Measurements from ENCODE around the gene NLRP13. TPM values are rescaled to one million over a fixed set of nuclear protein-coding genes. Genes with fewer than 3 reads are reported as not detected.

The NLRP13 gene
- total and polyA plus RNA-seq, 7 experiments from 2014 or later: not detected

DNA sequence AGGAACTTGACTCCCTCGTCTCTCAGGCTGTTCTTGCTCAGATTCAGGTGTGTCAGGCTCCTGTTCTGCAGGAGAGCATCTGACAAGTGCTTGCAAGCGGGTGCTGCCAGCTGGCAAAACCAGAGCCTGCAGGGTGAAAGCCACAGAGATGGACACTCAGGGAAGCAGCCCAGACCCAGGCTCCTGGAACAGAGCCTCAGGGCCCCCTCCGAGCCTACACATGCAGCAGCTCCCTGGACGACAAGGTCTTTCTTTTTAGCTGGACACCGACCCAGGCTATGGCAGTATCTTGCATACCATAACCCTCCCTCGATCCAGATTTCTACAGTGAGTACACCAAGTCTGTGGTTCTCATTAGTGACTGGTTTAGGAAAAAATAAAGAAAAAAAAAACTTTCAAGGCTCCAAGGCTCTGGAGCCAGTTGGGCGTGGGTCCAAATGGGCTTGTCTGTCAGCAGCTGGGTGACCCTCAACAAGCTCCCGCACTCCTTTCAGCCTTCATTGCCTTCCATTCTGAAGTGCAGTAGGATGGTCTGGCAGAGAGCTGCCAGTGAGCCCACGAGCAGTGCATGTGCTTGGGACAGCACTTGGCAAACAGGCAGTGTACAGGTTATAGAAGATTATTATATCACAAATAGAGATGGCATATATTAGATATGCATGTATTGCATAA is 29.9 kb downstream of the NLRP13 start:
- Mint-ChIP-seq H3K36me3 (peaks cover 0 to 4% (median 3%) of the 10 kb centered on the region in 5 donors), H3K4me1 (no peaks in the 10 kb centered on the region), H3K27ac (no peak overlapping the region), H3K4me3 (no peak overlapping the region), H3K27me3 (peaks cover 0 to 11% (median 6%) of the 10 kb centered on the region in 5 donors), H3K9me3 (peaks cover 0 to 46% (median 14%) of the 10 kb centered on the region in 11 donors)
- Histone ChIP-seq H3K4me3 (ENCODE audit: low read length) (no peak overlapping the region), H3K4me1 (ENCODE audit: control insufficient read depth in 2 of 2, insufficient read depth in 2 of 2, low read length in 2 of 2) (no peaks in the 10 kb centered on the region), H3K27ac (ENCODE audit: low read depth, low read length) (no peak overlapping the region), H3K36me3 (ENCODE audit: control insufficient read depth in 2 of 3, insufficient read depth in 3 of 3, low read length in 3 of 3) (no peaks in the 10 kb centered on the region), H3K27me3 (ENCODE audit: control insufficient read depth in 2 of 2, insufficient read depth in 2 of 2, low read length in 2 of 2) (no peaks in the 10 kb centered on the region), H3K9me3 (ENCODE audit: control insufficient read depth in 2 of 3, low read length in 3 of 3) (no peaks in the 10 kb centered on the region)
- DNase-seq: no peak
- intact Hi-C loops (cut with micrococcal nuclease): no loop called here
- CTCF ChIA-PET: interaction anchor here (0.7 kb wide), 1 partner anchor 979 kb away, joined by 7 read pairs; no protein-coding TSS in a partner anchor
- no peak for ATAC-seq
- POLR2A ChIA-PET: no interaction called here

DNA sequence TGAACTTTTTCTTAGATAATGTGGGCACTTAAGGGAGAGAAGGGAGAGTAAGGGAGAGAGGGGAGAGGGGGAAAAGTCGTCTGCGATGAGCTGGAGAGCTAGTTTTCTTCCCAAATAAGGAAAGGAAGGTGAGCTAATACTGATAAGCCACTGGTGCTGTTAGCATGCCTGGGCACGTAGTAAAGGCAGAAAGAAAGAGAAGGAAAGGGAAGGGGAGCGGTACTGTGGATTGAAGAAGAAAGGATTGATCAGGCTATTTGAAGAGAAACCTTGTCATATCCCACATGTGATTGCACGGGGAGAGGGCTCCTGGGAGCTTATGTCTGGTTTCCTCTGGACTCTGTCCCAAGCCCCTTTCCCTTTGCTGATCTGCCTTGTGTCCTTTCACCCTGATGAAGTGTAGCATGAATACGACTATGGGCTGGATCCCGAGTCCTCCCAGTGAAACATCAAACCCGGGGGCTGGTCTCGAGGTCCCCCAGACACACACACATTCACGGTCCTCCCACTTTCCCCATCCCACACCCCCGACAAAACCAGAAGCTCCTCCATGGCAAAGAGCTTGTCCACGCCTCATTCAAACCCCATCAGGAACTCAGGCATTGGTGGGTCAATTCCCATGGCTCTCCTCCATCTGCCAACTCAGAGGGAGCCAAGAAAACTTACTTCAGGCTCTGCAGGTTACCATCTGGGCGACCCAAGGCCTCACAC is 30.6 kb downstream of the NLRP13 start:
- H3K36me3 ChIP-seq (ENCODE audit: control insufficient read depth in 2 of 3, insufficient read depth in 3 of 3, low read length in 3 of 3): no peaks in the 10 kb centered on the region
- Mint-ChIP-seq H3K4me1 (no peaks in the 10 kb centered on the region), H3K4me3 (no peak overlapping the region), H3K36me3 (peaks cover 0 to 4% (median 3%) of the 10 kb centered on the region in 5 donors), H3K9me3 (peaks cover 0 to 52% (median 15%) of the 10 kb centered on the region in 11 donors), H3K27me3 (peaks cover 0 to 14% (median 5%) of the 10 kb centered on the region in 5 donors), H3K27ac (no peak overlapping the region)
- no peaks in the 10 kb centered on the region for H3K9me3 ChIP-seq (ENCODE audit: control insufficient read depth in 2 of 3, low read length in 3 of 3)
- intact Hi-C loops (cut with micrococcal nuclease): no loop called here
- CTCF ChIA-PET: no interaction called here
- POLR2A ChIA-PET: interaction anchor here (0.5 kb wide), 1 partner anchor 867 kb away, joined by 3 read pairs; no protein-coding TSS in a partner anchor
- H3K27ac ChIP-seq (ENCODE audit: low read depth, low read length): no peak overlapping the region
- ATAC-seq: no peak
- H3K4me1 ChIP-seq (ENCODE audit: control insufficient read depth in 2 of 2, insufficient read depth in 2 of 2, low read length in 2 of 2): no peaks in the 10 kb centered on the region
- no peak for DNase-seq
- H3K27me3 ChIP-seq (ENCODE audit: control insufficient read depth in 2 of 2, insufficient read depth in 2 of 2, low read length in 2 of 2): no peaks in the 10 kb centered on the region
- no peak overlapping the region for H3K4me3 ChIP-seq (ENCODE audit: low read length)

DNA sequence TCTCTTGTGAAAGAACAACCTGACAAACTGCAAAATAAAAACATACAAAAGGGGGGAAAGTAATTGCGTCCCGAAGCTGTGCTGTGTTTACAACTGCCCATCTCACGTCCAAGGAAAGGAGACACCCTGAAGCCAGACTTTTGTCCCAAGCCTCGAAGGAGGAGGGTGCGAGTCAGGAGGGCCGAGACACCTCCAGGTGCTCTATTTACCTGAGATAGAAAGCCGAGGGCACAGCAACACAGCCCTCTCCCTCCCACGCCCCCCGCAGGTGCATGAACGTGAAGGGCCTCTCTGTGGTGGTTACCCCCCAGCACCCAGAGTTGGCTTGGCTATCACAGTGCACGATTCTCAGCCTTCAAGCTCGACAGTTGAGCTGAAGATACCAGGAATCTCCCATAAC is 33.2 kb downstream of the NLRP13 start:
- H3K4me3 ChIP-seq (ENCODE audit: low read length): no peak overlapping the region
- no peaks in the 10 kb centered on the region for H3K27me3 ChIP-seq (ENCODE audit: control insufficient read depth in 2 of 2, insufficient read depth in 2 of 2, low read length in 2 of 2)
- Mint-ChIP-seq H3K27ac (no peak overlapping the region), H3K36me3 (peaks cover 0 to 4% (median 2%) of the 10 kb centered on the region in 5 donors), H3K27me3 (peaks cover 0 to 11% (median 0%) of the 10 kb centered on the region in 5 donors), H3K9me3 (peaks cover 0 to 53% (median 22%) of the 10 kb centered on the region in 11 donors), H3K4me3 (no peak overlapping the region), H3K4me1 (no peaks in the 10 kb centered on the region)
- H3K36me3 ChIP-seq (ENCODE audit: control insufficient read depth in 2 of 3, insufficient read depth in 3 of 3, low read length in 3 of 3): no peaks in the 10 kb centered on the region
- no peaks in the 10 kb centered on the region for H3K4me1 ChIP-seq (ENCODE audit: control insufficient read depth in 2 of 2, insufficient read depth in 2 of 2, low read length in 2 of 2)
- ATAC-seq: no peak
- DNase-seq: no peak
- ChIA-PET POLR2A (no interaction called here), CTCF (interaction anchor here (0.6 kb wide), 1 partner anchor 23 kb away, joined by 3 read pairs; no protein-coding TSS in a partner anchor)
- no peak overlapping the region for H3K27ac ChIP-seq (ENCODE audit: low read depth, low read length)
- peaks cover 0 to 4% (median 0%) of the 10 kb centered on the region in 3 experiments for H3K9me3 ChIP-seq (ENCODE audit: control insufficient read depth in 2 of 3, low read length in 3 of 3)
- intact Hi-C loops (cut with micrococcal nuclease): no loop called here

DNA sequence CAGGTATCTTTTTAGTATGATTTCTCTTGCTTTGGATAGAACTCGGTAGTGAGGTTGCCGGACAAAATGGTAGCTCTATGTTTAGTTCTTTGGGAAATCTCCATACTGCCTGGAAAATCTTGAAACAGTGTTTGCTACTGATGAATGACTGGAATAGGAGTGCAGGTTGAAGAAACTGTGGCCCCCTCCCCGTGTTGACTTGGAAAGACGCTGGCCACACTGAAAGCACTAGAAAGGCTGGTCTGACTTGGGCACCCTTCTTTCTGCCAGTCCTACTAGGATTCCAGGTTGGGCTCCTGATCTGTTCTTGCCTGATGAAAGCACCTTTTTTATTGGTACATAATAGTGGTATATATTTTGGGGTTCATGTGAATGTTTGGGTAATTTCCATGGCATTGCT is 49.5 kb downstream of the NLRP13 start:
- Histone ChIP-seq H3K27me3 (ENCODE audit: control insufficient read depth in 2 of 2, insufficient read depth in 2 of 2, low read length in 2 of 2) (no peaks in the 10 kb centered on the region), H3K27ac (ENCODE audit: low read depth, low read length) (no peak overlapping the region), H3K4me3 (ENCODE audit: low read length) (no peak overlapping the region), H3K9me3 (ENCODE audit: control insufficient read depth in 2 of 3, low read length in 3 of 3) (peaks cover 0 to 11% (median 0%) of the 10 kb centered on the region in 3 experiments), H3K36me3 (ENCODE audit: control insufficient read depth in 2 of 3, insufficient read depth in 3 of 3, low read length in 3 of 3) (no peaks in the 10 kb centered on the region), H3K4me1 (ENCODE audit: control insufficient read depth in 2 of 2, insufficient read depth in 2 of 2, low read length in 2 of 2) (no peaks in the 10 kb centered on the region)
- POLR2A ChIA-PET: no interaction called here
- ATAC-seq: no peak
- peaks cover 0 to 69% (median 24%) of the 10 kb centered on the region in 11 donors for H3K9me3 Mint-ChIP-seq
- intact Hi-C loops (cut with micrococcal nuclease): no loop called here
- H3K4me3 Mint-ChIP-seq: no peak overlapping the region
- peaks cover 0 to 17% (median 4%) of the 10 kb centered on the region in 5 donors for H3K36me3 Mint-ChIP-seq
- H3K27me3 Mint-ChIP-seq: peaks cover 0 to 22% (median 14%) of the 10 kb centered on the region in 5 donors
- H3K4me1 Mint-ChIP-seq: no peaks in the 10 kb centered on the region
- CTCF ChIA-PET: no interaction called here
- H3K27ac Mint-ChIP-seq: no peak overlapping the region
- no peak for DNase-seq

DNA sequence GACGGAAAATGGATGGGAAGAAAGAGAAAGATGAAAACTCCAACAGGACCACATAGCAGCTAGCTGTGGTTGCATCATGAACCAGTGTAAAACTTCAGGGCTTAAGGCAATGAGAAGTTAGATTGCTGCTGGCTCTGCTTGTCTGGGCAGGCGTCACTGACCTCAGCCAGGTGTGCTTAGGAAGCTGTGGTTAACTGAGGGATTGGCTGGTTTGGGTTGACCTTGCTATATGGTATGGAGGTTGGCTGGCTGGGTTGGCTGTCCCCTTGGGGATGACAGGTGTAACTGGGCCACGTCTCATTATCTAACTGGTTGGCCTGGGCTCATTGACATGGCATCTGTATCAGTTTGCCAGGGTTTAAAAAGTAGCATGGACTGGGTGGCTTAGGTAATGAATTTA is 54.9 kb downstream of the NLRP13 start:
- DNase-seq (no peak), ATAC-seq (no peak)
- Mint-ChIP-seq H3K27me3 (peaks cover 0 to 8% (median 0%) of the 10 kb centered on the region in 5 donors), H3K9me3 (peaks cover 6 to 70% (median 38%) of the 10 kb centered on the region in 11 donors), H3K4me1 (no peaks in the 10 kb centered on the region), H3K27ac (no peak overlapping the region), H3K4me3 (no peak overlapping the region), H3K36me3 (peaks cover 0 to 7% (median 0%) of the 10 kb centered on the region in 5 donors)
- H3K27ac ChIP-seq (ENCODE audit: low read depth, low read length): no peak overlapping the region
- no peaks in the 10 kb centered on the region for H3K36me3 ChIP-seq (ENCODE audit: control insufficient read depth in 2 of 3, insufficient read depth in 3 of 3, low read length in 3 of 3)
- H3K27me3 ChIP-seq (ENCODE audit: control insufficient read depth in 2 of 2, insufficient read depth in 2 of 2, low read length in 2 of 2): no peaks in the 10 kb centered on the region
- H3K4me3 ChIP-seq (ENCODE audit: low read length): no peak overlapping the region
- ChIA-PET POLR2A (no interaction called here), CTCF (no interaction called here)
- intact Hi-C loops (cut with micrococcal nuclease): no loop called here
- H3K9me3 ChIP-seq (ENCODE audit: control insufficient read depth in 2 of 3, low read length in 3 of 3): peaks cover 0 to 11% (median 0%) of the 10 kb centered on the region in 3 experiments
- H3K4me1 ChIP-seq (ENCODE audit: control insufficient read depth in 2 of 2, insufficient read depth in 2 of 2, low read length in 2 of 2): no peaks in the 10 kb centered on the region

DNA sequence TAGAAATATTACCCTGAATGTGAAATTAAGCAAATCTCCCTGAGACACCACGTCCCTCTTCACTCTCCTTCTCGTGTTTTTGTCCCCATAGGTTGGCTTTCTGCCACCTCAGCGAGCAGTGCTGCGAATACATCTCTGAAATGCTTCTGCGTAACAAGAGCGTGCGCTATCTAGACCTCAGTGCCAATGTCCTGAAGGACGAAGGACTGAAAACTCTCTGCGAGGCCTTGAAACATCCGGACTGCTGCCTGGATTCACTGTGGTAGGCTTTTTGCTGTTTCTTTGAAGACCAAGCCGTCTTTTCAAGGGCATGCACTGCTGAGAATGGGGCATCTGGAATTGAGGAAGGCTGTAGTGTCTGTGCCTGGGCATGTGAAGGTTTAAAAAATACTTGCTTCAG is 61.4 kb downstream of the NLRP13 start:
- Mint-ChIP-seq H3K27me3 (peaks cover 0 to 27% (median 12%) of the 10 kb centered on the region in 5 donors), H3K36me3 (peaks cover 0 to 7% (median 0%) of the 10 kb centered on the region in 5 donors)
- ATAC-seq: no peak

More for the DNA sequence above, 61.4 kb downstream of the NLRP13 start:
- Histone ChIP-seq H3K4me3 (ENCODE audit: low read length) (no peak overlapping the region), H3K36me3 (ENCODE audit: control insufficient read depth in 2 of 3, insufficient read depth in 3 of 3, low read length in 3 of 3) (no peaks in the 10 kb centered on the region), H3K27me3 (ENCODE audit: control insufficient read depth in 2 of 2, insufficient read depth in 2 of 2, low read length in 2 of 2) (no peaks in the 10 kb centered on the region), H3K27ac (ENCODE audit: low read depth, low read length) (no peak overlapping the region), H3K9me3 (ENCODE audit: control insufficient read depth in 2 of 3, low read length in 3 of 3) (no peaks in the 10 kb centered on the region), H3K4me1 (ENCODE audit: control insufficient read depth in 2 of 2, insufficient read depth in 2 of 2, low read length in 2 of 2) (no peaks in the 10 kb centered on the region)
- Mint-ChIP-seq H3K4me1 (no peaks in the 10 kb centered on the region), H3K9me3 (peaks cover 7 to 63% (median 28%) of the 10 kb centered on the region in 11 donors), H3K27ac (no peak overlapping the region), H3K4me3 (no peak overlapping the region)
- ChIA-PET CTCF (no interaction called here), POLR2A (no interaction called here)
- no peak for DNase-seq
- intact Hi-C loops (cut with micrococcal nuclease): no loop called here
